Loucy (cell line): ENCODE results near the gene PSMD10.

Experiments
- H2AFZ ChIP-seq: fragments of 200-600 bp; sonication (generic); 2 replicates; pipeline ENCODE4 v1.6.0; 2016; ENCODE audit warnings: antibody characterized with exemption, mild to moderate bottlenecking, low read length, moderate library complexity
- H3F3A ChIP-seq: fragments of 200-600 bp; 2 replicates; pipeline ENCODE4 v1.6.0; 2016; ENCODE audit warnings: antibody characterized with exemption, low read depth, mild to moderate bottlenecking
- H3K27me3 ChIP-seq: fragments of 200-600 bp; sonication (generic); 2 replicates; pipeline ENCODE4 v1.6.1; 2014; ENCODE audit warnings: low read length, mild to moderate bottlenecking; ENCODE audit not compliant: insufficient read depth, poor library complexity, severe bottlenecking
- H3K36me3 ChIP-seq: fragments of 200-600 bp; sonication (generic); 2 replicates; pipeline ENCODE4 v1.6.1; 2016; ENCODE audit warnings: low read length; ENCODE audit not compliant: insufficient read depth
- H3K4me1 ChIP-seq: fragments of 200-600 bp; sonication (generic); 2 replicates; pipeline ENCODE4 v1.5.1; 2014; ENCODE audit warnings: low read length, mild to moderate bottlenecking; ENCODE audit not compliant: insufficient read depth, poor library complexity, severe bottlenecking
- H3K4me2 ChIP-seq: fragments of 200-600 bp; sonication (generic); 2 replicates; pipeline ENCODE4 v1.6.0; 2014; ENCODE audit warnings: antibody characterized with exemption, low read length, low read depth, mild to moderate bottlenecking; ENCODE audit not compliant: poor library complexity, severe bottlenecking
- H3K4me3 ChIP-seq: fragments of 200-600 bp; sonication (generic); 2 replicates; pipeline ENCODE4 v1.5.1; 2014; ENCODE audit warnings: low read length, mild to moderate bottlenecking, mixed read lengths; ENCODE audit not compliant: poor library complexity, severe bottlenecking
- H3K79me2 ChIP-seq: fragments of 200-600 bp; sonication (generic); 2 replicates; pipeline ENCODE4 v1.6.1; 2014; ENCODE audit warnings: low read length; ENCODE audit not compliant: insufficient read depth
- H3K9ac ChIP-seq: fragments of 200-600 bp; sonication (generic); 2 replicates; pipeline ENCODE4 v1.6.0; 2014; ENCODE audit warnings: mild to moderate bottlenecking, low read depth, low read length, moderate library complexity; ENCODE audit not compliant: poor library complexity, severe bottlenecking
- H3K9me2 ChIP-seq: fragments of 200-600 bp; sonication (generic); replicated peaks from 2 replicates; pipeline ENCODE4 v1.6.1; 2016; ENCODE audit warnings: low read depth, low read length, mixed read lengths
- H3K9me3 ChIP-seq: fragments of 200-600 bp; sonication (generic); 2 replicates; pipeline ENCODE4 v1.6.1; 2014; ENCODE audit warnings: mild to moderate bottlenecking, antibody characterized with exemption, low read length, low read depth; ENCODE audit not compliant: insufficient read depth
- H4K20me1 ChIP-seq: fragments of 200-600 bp; sonication (generic); 2 replicates; pipeline ENCODE4 v1.6.0; 2014; ENCODE audit warnings: antibody characterized with exemption, low read length, mild to moderate bottlenecking; ENCODE audit not compliant: insufficient read depth, poor library complexity, severe bottlenecking
- CTCF ChIP-seq: fragments of 200-600 bp; sonication (generic); conservative IDR thresholded peaks from 2 replicates; pipeline ENCODE4 v1.5.1; 2014; ENCODE audit warnings: mild to moderate bottlenecking, antibody characterized with exemption, low read length
- EZH2phosphoT487 ChIP-seq: fragments of 200-600 bp; IDR thresholded peaks from 2 replicates; pipeline ENCODE4 v1.6.1; 2018; ENCODE audit warnings: antibody characterized with exemption, mild to moderate bottlenecking, moderate library complexity, borderline replicate concordance

Gene PSMD10

GRCh38 chrX:108071578-108071977, 19.8 kb downstream of the PSMD10 start:
- no peaks in the 10 kb centered on the region for H3K27me3 ChIP-seq
- no peaks in the 10 kb centered on the region for H3K4me1 ChIP-seq
- no peak overlapping the region for H2AFZ ChIP-seq
- TF ChIP-seq CTCF (no peak), EZH2phosphoT487 (no peak)
- no peaks in the 10 kb centered on the region for H3F3A ChIP-seq
- no peaks in the 10 kb centered on the region for H3K79me2 ChIP-seq
- no peak overlapping the region for H3K4me3 ChIP-seq
- no peaks in the 10 kb centered on the region for H3K36me3 ChIP-seq
- H3K9me3 ChIP-seq = no peaks in the 10 kb centered on the region
- H3K9me2 ChIP-seq = no peaks in the 10 kb centered on the region
- H3K9ac ChIP-seq = no peak overlapping the region
- no peaks in the 10 kb centered on the region for H4K20me1 ChIP-seq
- no peak overlapping the region for H3K4me2 ChIP-seq

GRCh38 chrX:108070891-108071290, 20.5 kb downstream of the PSMD10 start:
- Histone ChIP-seq H3K36me3 (no peaks in the 10 kb centered on the region), H3K9me3 (no peaks in the 10 kb centered on the region), H3K4me2 (no peak overlapping the region), H4K20me1 (no peaks in the 10 kb centered on the region), H3F3A (no peaks in the 10 kb centered on the region), H3K4me1 (no peaks in the 10 kb centered on the region), H3K9me2 (no peaks in the 10 kb centered on the region), H3K9ac (no peak overlapping the region), H3K27me3 (no peaks in the 10 kb centered on the region), H3K79me2 (no peaks in the 10 kb centered on the region), H3K4me3 (no peak overlapping the region), H2AFZ (no peak overlapping the region)
- no peak for TF ChIP-seq CTCF
- TF ChIP-seq EZH2phosphoT487 = no peak

- Histone ChIP-seq H3K4me2 (no peak overlapping the region), H3K9me2 (no peaks in the 10 kb centered on the region), H2AFZ (no peak overlapping the region), H3K4me1 (no peaks in the 10 kb centered on the region), H3K4me3 (no peak overlapping the region), H3K36me3 (no peaks in the 10 kb centered on the region), H3F3A (no peaks in the 10 kb centered on the region), H3K79me2 (no peaks in the 10 kb centered on the region), H3K9ac (no peak overlapping the region), H3K27me3 (no peaks in the 10 kb centered on the region), H3K9me3 (no peaks in the 10 kb centered on the region), H4K20me1 (no peaks in the 10 kb centered on the region)
- no peak for TF ChIP-seq EZH2phosphoT487
- no peak for TF ChIP-seq CTCF
These were observed 23.2 kb downstream of the PSMD10 start for GRCh38 chrX:108068121-108068520.
